Suprapubic skin (tissue), 3 donors: ENCODE data around the gene SMG6.

ENCODE experiments used
- POLR2AphosphoS5 ChIP-seq, 3 donors: sonication (generic); formaldehyde crosslinking; IDR thresholded peaks; one replicate each; pipeline ENCODE4 v1.6.1; 2017; ENCODE audit warnings: antibody characterized with exemption in 3 of 3
- TF ChIP-seq, protein P1 (sequence below), 2 donors: fragments of 200-600 bp in 1 of 2; fragments of 450-650 bp in 1 of 2; sonication (generic) in 1 of 2; IDR thresholded peaks; one replicate each; pipeline ENCODE4 v1.5.1; 2016 to 2019; ENCODE audit warnings: antibody characterized with exemption in 2 of 2, mild to moderate bottlenecking in 1 of 2, moderate library complexity in 1 of 2

DNA sequence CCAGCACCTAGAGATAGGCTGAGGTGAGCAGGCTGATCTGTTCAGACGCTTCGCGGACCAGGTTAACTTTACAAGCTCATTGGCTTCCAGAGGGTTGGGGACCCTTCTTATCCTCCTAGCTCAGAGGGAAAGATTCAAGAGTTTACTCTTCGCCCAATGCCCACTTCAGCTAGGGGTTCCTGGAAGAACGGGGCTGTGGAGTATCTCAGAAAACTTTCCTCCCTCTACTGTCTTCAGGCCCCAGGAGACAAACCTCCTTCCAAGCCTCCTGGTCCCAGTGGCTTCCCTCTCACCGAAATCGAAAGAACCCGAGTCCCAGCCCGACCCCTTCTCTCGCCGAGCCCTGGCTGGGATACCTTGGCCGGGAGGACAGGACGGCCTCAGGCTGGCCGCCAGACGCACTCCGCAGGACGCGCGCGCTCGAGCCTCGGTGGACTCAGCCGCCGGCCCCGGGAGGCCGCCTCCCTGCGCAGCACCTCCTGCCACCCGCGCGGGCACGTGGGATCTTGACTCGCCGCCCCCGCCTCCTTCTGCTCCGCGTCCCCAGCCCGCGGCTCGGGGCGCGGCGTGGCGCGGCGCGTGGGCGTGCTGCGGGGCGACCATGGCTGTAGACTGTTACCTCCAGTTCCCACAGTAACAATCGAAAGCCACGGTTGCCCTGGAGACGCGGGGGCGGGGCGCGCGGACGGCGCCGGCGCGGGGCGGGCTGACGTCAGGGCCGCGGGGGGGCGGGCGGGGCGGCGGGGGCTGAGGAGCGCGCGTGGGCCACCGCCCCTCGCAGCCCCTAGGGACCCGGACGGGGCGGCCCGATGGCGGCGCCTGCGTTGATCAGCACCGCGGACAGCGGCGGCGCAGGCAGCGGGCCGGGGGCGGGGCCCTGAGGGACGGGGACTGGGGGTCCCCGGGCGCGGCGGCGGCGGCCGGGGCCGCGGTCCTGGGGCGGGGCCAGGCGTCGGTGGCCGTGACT is 254.0 kb downstream of the SMG6 start:
- TF ChIP-seq POLR2AphosphoS5 (IDR thresholded peaks at IDR 0.05), result no peak
- TF ChIP-seq, protein P1, sequence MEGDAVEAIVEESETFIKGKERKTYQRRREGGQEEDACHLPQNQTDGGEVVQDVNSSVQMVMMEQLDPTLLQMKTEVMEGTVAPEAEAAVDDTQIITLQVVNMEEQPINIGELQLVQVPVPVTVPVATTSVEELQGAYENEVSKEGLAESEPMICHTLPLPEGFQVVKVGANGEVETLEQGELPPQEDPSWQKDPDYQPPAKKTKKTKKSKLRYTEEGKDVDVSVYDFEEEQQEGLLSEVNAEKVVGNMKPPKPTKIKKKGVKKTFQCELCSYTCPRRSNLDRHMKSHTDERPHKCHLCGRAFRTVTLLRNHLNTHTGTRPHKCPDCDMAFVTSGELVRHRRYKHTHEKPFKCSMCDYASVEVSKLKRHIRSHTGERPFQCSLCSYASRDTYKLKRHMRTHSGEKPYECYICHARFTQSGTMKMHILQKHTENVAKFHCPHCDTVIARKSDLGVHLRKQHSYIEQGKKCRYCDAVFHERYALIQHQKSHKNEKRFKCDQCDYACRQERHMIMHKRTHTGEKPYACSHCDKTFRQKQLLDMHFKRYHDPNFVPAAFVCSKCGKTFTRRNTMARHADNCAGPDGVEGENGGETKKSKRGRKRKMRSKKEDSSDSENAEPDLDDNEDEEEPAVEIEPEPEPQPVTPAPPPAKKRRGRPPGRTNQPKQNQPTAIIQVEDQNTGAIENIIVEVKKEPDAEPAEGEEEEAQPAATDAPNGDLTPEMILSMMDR (IDR thresholded peaks at IDR 0.05), result no peak
